Measurements from ENCODE around the gene PDZD2.
"Not testable (repeated sequence)": the region's sequence is repeated elsewhere in the genome, so short reads cannot be mapped to it uniquely, and the experiment has no call there.

Gene PDZD2

GRCh38 chr5:31639481-31640411 is 815 bp downstream of the PDZD2 start:
- no peak for DNase-seq

- no peak for DNase-seq
Measured at GRCh38 chr5:31640573-31640972, 1.6 kb downstream of the PDZD2 start.

- no peak for DNase-seq
Measured at GRCh38 chr5:31641059-31641458, 2.1 kb downstream of the PDZD2 start.

- no peak for DNase-seq
Measured at GRCh38 chr5:31641575-31641974, 2.6 kb downstream of the PDZD2 start.

- no peak for DNase-seq
Measured at GRCh38 chr5:31645420-31646081, 6.6 kb downstream of the PDZD2 start.

- no peak for DNase-seq
Measured at GRCh38 chr5:31648326-31648725, 9.4 kb downstream of the PDZD2 start.

- DNase-seq, result no peak
Measured at GRCh38 chr5:31651241-31651640, 12.3 kb downstream of the PDZD2 start.

GRCh38 chr5:31655491-31655890 is 16.6 kb downstream of the PDZD2 start:
- no peak for DNase-seq

- no peak for DNase-seq
Measured at GRCh38 chr5:31656806-31657205, 17.9 kb downstream of the PDZD2 start.

GRCh38 chr5:31657315-31657979 is 18.5 kb downstream of the PDZD2 start:
- no peak for DNase-seq

GRCh38 chr5:31661257-31661656 is 22.3 kb downstream of the PDZD2 start:
- DNase-seq, result no peak

GRCh38 chr5:31663519-31663918 is 24.6 kb downstream of the PDZD2 start:
- DNase-seq, result no peak

GRCh38 chr5:31664566-31664965 is 25.6 kb downstream of the PDZD2 start:
- DNase-seq, result no peak

GRCh38 chr5:31671339-31671741 is 32.4 kb downstream of the PDZD2 start:
- no peak for DNase-seq

GRCh38 chr5:31674371-31674951 is 35.5 kb downstream of the PDZD2 start:
- DNase-seq, result no peak

GRCh38 chr5:31675472-31675871 is 36.5 kb downstream of the PDZD2 start:
- no peak for DNase-seq

GRCh38 chr5:31678180-31678579 is 39.2 kb downstream of the PDZD2 start:
- no peak for DNase-seq

GRCh38 chr5:31680528-31680927 is 41.6 kb downstream of the PDZD2 start:
- DNase-seq, result no peak

GRCh38 chr5:31682025-31682424 is 43.1 kb downstream of the PDZD2 start:
- no peak for DNase-seq

- DNase-seq, result no peak
Measured at GRCh38 chr5:31682851-31683250, 43.9 kb downstream of the PDZD2 start.

GRCh38 chr5:31688515-31689092 is 49.7 kb downstream of the PDZD2 start:
- DNase-seq, result no peak

GRCh38 chr5:31691408-31691807 is 52.5 kb downstream of the PDZD2 start:
- not testable (repeated sequence) for DNase-seq

Measured in CD4-positive, alpha-beta T cell treated with Interleukin-21 for 1 hour (primary cell).